Umbilical cord (tissue), 2 donors: ENCODE results near the gene DPH6. TPM values are rescaled to one million over a fixed set of nuclear protein-coding genes. Genes with fewer than 3 reads are reported as not detected.

Source experiments
- DNase-seq: peaks from one replicate; pipeline ENCODE4 v3.0.0-alpha.2; 2015; ENCODE audit warnings: low spot score
- total RNA-seq: library from RNA; depleted of rRNA; stranded (reverse); fragments of >200 nt; gene quantifications from one replicate; pipeline ENCODE4 v1.2.3, GENCODE V29; 2014; ENCODE audit warnings: low replicate concordance; ENCODE audit not compliant: insufficient read depth

Gene DPH6
- total RNA-seq, 1 donor from 2014 or later, result 42.1 TPM

DNA sequence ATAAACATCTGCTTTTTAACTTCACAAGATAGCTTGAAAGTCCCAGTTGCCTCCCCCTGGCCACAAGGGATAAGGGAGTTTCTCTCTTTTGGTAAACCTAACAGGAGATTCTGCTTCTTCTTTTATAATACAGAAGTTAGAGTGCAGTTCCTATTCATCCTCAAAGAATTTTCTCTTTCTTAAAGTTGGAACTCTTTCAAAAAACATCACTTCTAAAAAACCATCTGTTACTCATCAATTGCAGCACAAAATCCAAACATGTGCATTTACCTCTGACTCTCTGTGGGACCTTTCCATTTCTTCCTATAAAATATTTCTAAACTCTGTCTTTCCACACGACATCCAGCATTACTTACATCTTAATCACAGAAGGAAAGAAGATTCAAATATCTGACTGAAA, 5.1 kb downstream of the DPH6 start:
- DNase-seq, result peak; percentile 8

DNA sequence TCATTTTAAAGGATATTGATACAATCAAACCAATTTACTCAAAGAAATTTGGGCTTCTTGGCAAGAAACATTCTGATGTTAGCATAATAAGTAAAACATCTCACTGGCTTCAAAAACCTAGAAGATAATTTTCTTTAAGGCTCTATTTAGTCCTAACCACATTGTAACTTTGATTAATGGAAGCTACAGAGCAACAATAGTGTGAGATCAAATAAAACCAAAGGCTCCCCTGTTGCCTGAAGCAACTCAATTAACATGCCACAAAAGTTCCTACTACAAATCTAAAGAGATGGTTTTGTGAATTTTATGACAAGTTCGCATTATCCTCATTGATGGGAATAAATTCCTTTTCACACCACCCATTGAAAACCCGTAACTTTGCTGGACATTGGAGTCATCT, 5.9 kb downstream of the DPH6 start:
- no peak for DNase-seq

- no peak for DNase-seq
Measured at GRCh38 chr15:35535365-35535916, 10.5 kb downstream of the DPH6 start.

DNA sequence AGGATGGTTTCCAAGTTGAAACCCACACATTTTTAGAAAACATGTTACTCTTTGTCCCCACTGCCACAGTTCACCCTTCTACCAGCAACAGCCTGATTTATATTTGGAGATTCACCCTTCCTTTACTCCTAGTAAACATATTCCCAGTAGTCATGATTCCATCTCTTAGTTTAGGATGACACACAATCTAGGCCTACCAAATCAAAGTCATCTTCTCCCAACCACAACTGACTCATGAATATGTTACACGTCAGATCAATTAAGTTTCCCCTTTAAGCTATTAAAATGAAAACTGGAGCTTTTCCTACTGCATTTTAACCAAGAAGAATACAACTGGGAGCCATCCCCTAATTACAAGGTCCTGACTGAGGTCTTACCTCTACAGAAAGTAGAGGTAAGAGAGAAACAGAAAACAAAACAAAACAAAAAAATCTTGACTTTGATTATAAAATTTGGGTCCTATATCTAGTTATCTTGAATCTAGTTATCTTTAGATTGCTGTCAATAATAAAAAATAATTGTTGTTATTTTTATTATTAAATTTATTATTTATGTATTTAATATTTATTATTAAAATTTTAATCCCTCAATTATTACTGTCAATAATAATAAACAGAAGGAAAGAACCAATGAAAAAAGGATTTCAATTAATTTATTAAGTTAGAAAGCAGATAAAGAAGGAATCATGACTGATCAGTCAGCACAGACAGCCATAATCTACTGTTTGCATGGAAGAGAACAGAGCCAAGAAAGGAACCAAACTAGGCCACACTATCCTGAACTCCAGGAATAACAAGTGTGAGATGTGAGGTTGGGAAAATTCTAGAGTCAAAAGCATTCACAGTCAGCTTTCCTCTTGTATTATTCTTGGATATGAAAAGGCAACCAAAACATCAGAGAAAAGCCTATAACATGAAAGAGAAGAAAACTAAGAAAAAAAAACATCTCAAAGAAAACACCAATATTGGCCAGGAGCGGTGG, 12.5 kb downstream of the DPH6 start:
- no peak for DNase-seq

GRCh38 chr15:35530698-35531097, 15.3 kb downstream of the DPH6 start:
- DNase-seq, result no peak

- DNase-seq, result no peak
Measured at GRCh38 chr15:35529784-35530183, 16.2 kb downstream of the DPH6 start.

DNA sequence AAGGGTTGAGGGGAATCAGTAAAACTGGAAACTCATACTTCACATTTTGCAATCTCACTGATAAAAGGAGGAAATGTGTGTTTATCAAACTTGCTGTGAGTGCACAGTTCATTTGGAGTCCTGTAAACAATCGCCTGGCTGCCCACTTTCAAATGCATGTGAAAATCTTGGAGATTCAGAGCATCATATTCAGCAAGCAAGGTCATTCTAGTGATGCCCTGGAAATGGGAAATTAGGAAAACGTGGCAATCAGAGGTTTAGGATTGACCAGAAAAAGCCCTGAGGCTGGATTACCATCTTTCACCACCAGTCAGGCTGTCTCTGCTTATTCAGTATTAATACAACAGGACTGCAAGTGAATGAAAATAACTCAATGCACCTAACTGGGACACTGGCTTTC, 23.9 kb downstream of the DPH6 start:
- no peak for DNase-seq

DNA sequence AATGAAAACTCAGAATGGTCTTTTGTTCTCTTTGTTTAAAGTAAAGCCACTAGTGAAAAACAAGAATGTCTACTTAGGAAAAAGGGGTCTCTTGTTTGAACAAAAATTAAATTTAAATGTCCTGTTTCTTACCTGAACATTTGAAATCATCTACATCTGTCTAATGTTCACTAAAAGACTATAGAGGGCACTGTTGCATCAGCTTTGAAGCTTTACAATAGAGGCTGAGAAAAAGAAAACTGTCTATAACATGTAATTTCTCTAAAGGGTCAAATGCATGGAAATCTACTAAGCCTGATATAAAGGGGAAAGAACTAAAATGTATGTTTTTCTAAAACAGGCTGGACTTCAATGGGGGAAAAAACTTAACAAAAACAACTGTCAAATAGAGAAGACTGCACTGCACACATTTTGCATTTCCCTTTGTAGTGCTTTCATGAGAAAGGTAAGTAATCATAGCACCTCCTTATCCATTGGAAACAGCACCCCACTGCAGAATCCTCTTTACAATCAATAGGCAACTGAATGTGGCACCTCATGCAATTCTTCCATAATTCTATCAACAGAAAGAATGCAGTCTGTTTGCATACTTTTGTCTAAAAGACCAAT, 26.3 kb downstream of the DPH6 start:
- peak; percentile 72 for DNase-seq

- DNase-seq, result no peak
Measured at GRCh38 chr15:35519052-35519451, 26.9 kb downstream of the DPH6 start.

- no peak for DNase-seq
Measured at GRCh38 chr15:35514759-35515158, 31.2 kb downstream of the DPH6 start.

- peak; percentile 34 for DNase-seq
Measured at GRCh38 chr15:35507932-35508638, 37.9 kb downstream of the DPH6 start.

DNA sequence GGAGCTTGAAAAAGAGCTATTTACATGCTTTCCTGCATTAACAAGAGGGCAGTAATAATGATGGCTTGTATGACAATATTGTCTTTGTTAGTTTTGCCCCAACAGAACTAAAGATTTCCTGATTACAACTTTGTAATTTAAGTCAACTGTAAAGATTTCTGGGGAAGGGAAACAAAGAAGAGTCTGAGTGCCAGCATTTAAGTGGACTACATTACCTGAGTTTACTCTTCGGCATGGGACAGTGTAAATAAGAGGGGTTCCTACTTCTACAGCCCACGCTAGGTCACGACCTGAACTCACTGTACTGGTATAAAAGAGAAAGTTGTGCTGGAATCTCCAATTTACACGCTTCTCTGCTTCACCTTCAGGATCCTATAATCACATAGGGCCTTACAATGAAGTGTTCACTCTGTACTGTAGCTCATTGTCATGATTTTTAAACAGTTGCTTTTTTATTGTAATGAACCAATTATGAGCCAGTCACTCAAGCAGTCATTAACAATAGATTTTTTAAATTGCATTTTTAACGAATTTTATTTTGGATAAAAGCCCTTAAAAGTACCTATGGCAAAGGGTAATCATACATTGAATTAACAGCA, 39.6 kb downstream of the DPH6 start:
- DNase-seq, result no peak

DNA sequence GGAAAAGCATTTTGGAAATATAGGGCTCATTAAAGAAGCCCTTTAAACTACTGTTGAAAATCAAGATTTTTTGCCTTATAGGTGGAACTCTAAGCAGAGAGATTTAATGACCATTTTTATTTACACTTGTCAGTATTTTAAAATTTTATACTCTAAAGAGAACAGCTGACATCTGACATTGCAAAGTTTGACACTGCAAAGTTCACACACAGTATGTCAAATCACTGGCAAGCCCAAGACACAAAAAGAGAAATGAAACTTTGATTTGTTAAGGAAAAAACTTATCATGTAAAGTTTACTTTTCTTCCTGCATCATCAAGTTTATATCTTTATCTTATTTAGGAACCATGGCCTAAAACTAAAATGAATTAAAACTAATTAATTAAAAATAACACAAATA, 40.2 kb downstream of the DPH6 start:
- no peak for DNase-seq

DNA sequence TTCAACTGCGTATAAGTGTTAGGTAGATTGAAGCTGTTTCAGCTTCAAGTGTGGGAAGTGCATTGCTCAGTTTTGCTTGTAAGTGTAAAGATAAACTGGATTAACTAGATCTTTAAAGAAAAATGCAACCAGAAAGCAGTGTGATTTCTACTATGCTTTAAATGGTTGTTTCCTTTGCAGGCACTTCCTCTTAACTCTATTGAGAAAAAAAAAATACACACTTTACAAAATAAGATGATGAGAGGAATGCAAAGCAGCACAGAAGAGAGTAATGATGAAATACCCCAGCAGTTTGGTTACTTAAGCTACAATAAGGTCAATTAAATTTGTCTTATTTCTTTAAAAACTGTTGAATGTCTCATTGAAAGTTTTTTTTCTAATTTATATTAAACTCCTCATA, 40.8 kb downstream of the DPH6 start:
- peak; percentile 17 for DNase-seq

- DNase-seq, result no peak
Measured at GRCh38 chr15:35499723-35500122, 46.2 kb downstream of the DPH6 start.

DNA sequence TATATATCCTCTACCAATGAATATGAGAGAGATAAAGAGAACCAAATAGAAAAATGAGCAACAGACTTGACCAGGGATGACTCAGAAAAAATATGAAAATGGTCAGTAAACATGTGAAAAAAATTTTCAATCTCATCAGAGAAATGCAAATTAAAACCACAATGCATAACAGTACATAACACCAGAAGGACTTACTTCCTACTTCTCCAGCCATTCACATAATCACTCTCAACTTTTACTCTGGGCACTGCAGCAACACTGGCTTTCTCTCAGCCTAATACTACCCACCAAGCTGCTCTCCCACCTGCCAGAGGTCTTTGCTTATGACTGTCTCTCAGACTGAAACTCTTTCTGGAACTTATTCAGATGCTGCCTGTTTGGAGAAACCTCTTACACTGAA, 49.4 kb downstream of the DPH6 start:
- DNase-seq, result no peak

- DNase-seq, result no peak
Measured at GRCh38 chr15:35495080-35495479, 50.9 kb downstream of the DPH6 start.

DNA sequence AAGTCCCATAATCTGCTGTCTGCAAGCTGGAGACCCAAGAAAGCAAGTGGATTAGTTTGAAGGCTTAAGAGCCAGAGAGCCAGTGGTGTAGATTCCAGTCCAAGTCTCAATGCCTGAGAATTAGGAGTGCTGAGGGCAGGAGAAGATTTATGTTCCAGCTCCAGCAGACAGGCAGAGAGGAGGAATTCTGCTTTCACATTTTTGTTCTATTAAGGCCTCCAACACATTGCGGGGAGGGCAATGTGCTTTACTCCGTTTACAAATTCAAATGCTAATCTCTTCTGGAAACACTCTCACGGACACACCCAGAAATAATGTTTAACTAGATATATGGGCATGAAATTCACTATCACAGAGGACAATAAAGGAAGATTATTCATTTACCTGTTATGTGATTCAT, 54.0 kb downstream of the DPH6 start:
- no peak for DNase-seq

DNA sequence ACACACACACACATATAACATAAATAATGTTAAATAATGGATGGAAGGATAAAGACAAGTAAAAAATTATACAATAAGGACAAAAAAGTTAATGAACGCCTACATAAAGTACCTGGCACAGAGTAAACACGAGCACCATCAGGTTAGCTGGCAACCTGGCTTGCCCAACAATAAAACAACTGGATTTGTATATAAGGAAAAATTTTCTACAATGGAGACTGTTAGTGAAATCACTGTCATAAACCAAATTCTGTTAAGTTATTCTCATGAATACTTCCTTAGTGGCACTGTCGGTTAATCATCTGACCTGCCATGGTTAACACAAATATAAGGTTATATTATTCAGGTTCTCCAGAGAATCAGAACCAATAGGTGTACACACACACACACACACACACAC, 54.8 kb downstream of the DPH6 start:
- DNase-seq, result no peak

DNA sequence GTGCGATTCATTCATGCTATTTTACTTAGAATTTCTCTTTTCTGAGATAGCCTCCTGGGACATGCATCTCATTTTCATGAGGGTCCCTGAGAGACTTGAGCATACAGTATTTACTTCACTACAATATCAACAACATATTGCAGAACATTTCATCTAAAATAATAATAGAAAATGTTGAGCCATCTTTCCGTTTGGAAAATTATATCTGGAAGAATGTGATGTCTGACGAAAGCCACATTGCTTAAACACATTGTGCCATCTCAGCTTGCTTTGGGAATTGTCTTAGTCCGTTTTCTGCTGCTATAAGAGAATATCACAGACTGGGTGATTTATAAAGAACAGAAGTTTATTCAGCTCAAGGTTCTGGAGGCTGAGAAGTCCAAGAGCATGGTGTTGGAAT, 55.5 kb downstream of the DPH6 start:
- no peak for DNase-seq

DNA sequence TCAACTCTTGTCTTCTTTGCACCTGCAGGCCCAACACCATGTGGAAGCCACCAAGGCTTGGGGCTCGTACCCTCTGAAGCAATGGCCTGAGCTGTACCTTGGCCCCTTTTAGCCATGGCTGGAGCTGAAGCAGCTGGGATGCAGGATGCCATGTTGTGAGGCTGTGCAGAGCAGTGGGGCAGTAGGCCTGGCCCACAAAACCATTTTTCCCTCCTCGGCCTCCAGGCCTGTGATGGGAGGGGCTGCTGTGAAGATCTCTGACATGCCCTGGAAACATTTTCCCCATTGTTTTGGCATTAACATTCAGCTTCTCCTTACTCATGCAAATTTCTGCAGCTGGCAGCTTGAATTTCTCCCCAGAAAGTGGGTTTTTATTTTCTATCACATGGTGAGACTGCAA, 58.5 kb downstream of the DPH6 start:
- DNase-seq, result no peak

DNA sequence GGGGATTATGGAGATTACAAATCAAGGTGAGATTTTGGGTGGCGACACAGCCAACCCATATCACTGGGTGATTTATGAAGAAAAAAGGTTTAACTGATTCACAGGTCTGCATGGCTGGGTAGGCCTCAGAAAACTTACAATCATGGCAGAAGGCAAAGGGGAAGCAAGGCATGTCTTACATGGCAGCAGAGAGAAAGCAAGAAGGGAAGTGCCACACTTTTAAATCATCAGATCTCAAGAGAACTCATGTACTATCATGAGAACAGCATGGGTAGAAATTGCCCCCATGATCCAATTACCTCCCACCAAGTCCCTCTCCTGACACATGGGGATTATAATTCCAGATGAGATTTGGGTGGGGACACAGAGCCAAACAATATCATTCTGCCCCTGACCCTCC, 59.7 kb downstream of the DPH6 start:
- DNase-seq, result no peak
